Muscle of arm (tissue), 14 donors: ENCODE results near the gene SEC31A. TPM values are rescaled to one million over a fixed set of nuclear protein-coding genes. Genes with fewer than 3 reads are reported as not detected.
A peak's percentile ranks its signal among the peaks of the same experiment; 100 is the strongest.
"Not testable (repeated sequence)": the region's sequence is repeated elsewhere in the genome, so short reads cannot be mapped to it uniquely, and the experiment has no call there.

ENCODE experiments used
- DNase-seq: peaks from one replicate; pipeline ENCODE4 v3.0.0-alpha.2; 2013
- long read RNA-seq, 11 donors: transcript quantifications; one replicate each; lab custom pipeline, GENCODE V29; 2026
- polyA plus RNA-seq, 12 donors: library from polyadenylated mRNA; unstranded; fragments of 120-200 nt; gene quantifications; one replicate each; pipeline ENCODE4 v1.2.1, GENCODE V29; 2013; ENCODE audit not compliant: insufficient read length in 12 of 12

The SEC31A gene
- 100 to 1,000 TPM in 11 of 12 donors, not detected in 1; 159 to 361 (median 210) TPM for polyA plus RNA-seq
- long read RNA-seq, donor 1, transcript SEC31A-216 (2 exons, 631 nt): major isoform, 6 of 119 reads
- long read RNA-seq, donor 1, partial matches to known transcripts: 103 of 119 reads
- long read RNA-seq, donor 1, other reads (novel, unspliced or antisense): 0 of 119 reads
- long read RNA-seq, donor 2, full-length matches to known transcripts: 20 of 48 reads
- long read RNA-seq, donor 2, partial matches to known transcripts: 28 of 48 reads
- long read RNA-seq, donor 2, other reads (novel, unspliced or antisense): 0 of 48 reads
- long read RNA-seq, donor 3, full-length matches to known transcripts: 7 of 19 reads
- long read RNA-seq, donor 3, partial matches to known transcripts: 12 of 19 reads
- long read RNA-seq, donor 3, other reads (novel, unspliced or antisense): 0 of 19 reads
- long read RNA-seq, donor 4, full-length matches to known transcripts: 11 of 22 reads
- long read RNA-seq, donor 4, partial matches to known transcripts: 11 of 22 reads
- long read RNA-seq, donor 4, other reads (novel, unspliced or antisense): 0 of 22 reads
- long read RNA-seq, donor 5, full-length matches to known transcripts: 17 of 74 reads
- long read RNA-seq, donor 5, partial matches to known transcripts: 57 of 74 reads
- long read RNA-seq, donor 5, other reads (novel, unspliced or antisense): 0 of 74 reads
- long read RNA-seq, donor 6, transcript SEC31A-216 (2 exons, 631 nt): major isoform, 6 of 23 reads
- long read RNA-seq, donor 6, partial matches to known transcripts: 13 of 23 reads
- long read RNA-seq, donor 6, other reads (novel, unspliced or antisense): 0 of 23 reads
- long read RNA-seq, donor 7, full-length matches to known transcripts: 9 of 28 reads
- long read RNA-seq, donor 7, partial matches to known transcripts: 19 of 28 reads
- long read RNA-seq, donor 7, other reads (novel, unspliced or antisense): 0 of 28 reads
- long read RNA-seq, donor 8, full-length matches to known transcripts: 15 of 66 reads
- long read RNA-seq, donor 8, partial matches to known transcripts: 51 of 66 reads
- long read RNA-seq, donor 8, other reads (novel, unspliced or antisense): 0 of 66 reads
- long read RNA-seq, donor 9, partial matches to known transcripts: 29 of 36 reads
- long read RNA-seq, donor 9, other reads (novel, unspliced or antisense): 0 of 36 reads
- long read RNA-seq, donor 10, full-length matches to known transcripts: 12 of 38 reads
- long read RNA-seq, donor 10, partial matches to known transcripts: 26 of 38 reads
- long read RNA-seq, donor 10, other reads (novel, unspliced or antisense): 0 of 38 reads
- long read RNA-seq, donor 11, full-length matches to known transcripts: 24 of 47 reads
- long read RNA-seq, donor 11, partial matches to known transcripts: 23 of 47 reads
- long read RNA-seq, donor 11, other reads (novel, unspliced or antisense): 0 of 47 reads

- DNase-seq: peak; percentile 96
These were observed at the start of gene SEC31A for GRCh38 chr4:82890901-82891706. TSS of gene SEC31A (minus strand) at chr4:82891153. CDS start at chr4:82881936, 9,217 bp downstream.

DNA sequence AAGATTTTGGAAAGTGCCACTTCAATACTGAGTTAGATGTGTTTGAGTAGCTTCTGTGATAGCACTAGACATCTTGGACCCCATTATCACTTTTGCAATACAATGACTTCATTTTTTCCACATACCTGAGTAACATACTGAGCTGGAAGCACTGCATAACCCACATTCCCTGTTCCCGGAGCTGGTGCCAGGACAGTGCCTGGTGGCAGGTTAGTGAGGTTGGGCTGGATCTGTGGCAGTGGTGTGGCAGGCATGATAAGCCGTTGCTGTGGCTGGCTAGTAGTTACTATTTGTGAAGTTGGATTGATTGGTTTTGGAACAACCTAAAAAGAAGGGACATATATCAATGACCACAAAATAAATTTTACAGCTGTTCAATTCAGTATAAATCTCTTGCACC is 48.5 kb upstream of the SEC31A start:
- DNase-seq: no peak

DNA sequence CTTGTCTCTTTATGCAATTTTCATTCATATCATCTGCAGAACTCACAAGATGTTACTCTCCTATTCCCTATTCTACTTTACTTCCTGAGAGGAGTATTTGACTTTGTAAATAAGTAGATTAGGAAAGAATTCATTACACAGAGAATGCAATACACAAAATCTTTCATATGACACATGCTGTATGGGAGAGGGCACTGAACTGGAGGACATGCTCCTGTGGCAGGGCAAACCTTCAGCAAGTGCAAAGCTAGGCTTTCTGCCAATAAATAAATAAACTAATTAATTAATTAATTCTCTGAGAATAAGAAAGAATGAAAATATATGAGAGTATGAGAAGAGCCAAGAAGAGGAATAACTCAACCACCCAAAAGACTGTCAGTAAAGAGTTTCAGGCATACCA is 43.5 kb upstream of the SEC31A start:
- DNase-seq: no peak

DNA sequence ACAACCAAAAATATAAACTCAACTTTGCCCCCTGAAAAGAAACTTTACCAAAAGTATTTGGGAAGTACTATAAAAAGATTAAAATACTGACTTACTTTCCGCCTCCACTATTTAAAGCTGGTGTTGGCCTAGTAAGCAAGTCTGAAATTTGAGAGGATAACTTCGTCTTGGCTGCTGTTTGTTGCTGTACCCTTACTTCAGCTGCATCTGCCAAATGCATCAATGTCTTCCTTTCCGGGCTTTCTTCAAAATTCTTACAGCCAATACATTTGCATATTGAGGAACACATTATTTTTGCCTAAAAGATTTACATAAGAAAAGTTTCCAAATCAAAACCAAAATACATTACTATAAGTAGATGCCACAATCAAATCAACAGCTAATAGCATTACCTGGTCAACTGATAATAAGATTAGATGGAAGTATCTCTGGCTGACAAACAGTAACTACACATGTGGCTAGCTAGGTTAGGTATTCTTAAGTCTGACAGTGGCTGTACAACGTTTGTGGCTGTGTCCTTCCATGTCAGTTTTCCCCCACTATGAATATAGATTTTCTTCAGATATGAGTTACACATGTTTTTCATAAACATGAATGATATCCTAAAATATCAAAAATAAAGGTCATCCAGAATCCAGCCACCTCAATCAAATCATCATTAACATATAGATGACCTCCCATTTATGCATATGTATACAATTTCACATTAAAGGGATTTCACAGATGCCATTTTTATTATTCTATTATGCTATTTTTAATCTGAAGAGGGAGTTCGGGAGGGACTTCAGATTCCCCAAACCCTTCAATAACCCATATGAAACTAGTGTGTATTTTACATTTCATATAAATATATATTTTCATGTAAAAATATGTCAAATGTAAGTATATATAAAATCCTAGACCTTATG is 40.1 kb upstream of the SEC31A start:
- peak; percentile 25 for DNase-seq

DNA sequence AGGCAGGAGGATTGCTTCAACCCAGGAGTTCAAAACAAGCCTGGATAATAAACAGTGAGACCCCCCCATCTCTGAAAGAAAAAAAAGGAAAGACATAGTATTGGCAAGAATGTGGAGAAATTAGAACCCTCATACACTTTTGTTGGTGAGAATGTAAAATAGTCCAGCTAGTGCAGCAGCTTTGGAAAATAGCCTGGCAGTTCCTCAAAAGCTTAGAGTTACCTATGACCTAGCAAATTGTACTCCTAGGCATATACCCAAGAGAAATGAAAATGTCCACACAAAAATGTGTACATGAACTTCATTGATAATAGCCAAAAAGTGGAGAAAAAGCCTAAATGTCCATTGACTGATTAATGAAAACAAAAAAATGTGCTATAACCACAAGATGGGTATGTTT is 30.8 kb upstream of the SEC31A start:
- DNase-seq: no peak

- DNase-seq: no peak
These were observed 28.4 kb upstream of the SEC31A start for GRCh38 chr4:82919386-82919785.

DNA sequence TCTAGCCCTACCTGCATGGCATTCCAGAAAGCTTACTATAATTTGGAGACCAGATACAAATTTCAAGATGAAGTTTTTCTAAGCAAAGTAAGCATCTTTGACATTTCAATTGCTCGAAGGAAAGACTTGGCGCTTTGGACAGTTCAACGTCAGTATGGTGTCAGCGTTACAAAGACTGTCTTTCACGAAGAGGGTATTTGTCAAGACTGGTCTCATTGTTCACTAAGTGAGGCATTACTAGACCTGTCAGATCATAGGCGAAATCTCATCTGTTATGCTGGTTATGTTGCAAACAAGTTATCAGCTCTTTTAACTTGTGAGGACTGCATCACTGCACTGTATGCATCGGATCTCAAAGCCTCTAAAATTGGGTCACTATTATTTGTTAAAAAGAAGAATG is 27.1 kb upstream of the SEC31A start:
- DNase-seq: no peak

- DNase-seq: not testable (repeated sequence)
These were observed 23.0 kb upstream of the SEC31A start for GRCh38 chr4:82913968-82914367.

GRCh38 chr4:82913305-82913704 is 22.4 kb upstream of the SEC31A start:
- DNase-seq: no peak

DNA sequence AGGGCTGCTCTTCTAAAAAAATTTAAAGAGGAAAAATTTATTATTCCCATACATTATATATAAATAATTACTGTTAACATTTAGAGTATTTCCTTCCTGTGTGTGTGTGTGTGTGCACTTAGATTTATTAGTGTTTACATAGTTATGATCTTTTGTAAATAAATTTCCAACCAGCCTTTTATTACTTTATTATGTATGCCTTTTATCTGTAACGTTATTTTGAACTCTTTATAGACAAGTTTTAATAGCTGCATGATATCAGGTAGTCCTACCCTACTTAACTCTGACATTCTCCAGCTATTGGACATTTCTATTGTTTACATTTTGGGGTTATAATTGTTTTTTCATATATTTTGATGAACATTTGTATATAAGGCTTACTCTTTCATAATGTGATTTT is 18.4 kb upstream of the SEC31A start:
- no peak for DNase-seq

DNA sequence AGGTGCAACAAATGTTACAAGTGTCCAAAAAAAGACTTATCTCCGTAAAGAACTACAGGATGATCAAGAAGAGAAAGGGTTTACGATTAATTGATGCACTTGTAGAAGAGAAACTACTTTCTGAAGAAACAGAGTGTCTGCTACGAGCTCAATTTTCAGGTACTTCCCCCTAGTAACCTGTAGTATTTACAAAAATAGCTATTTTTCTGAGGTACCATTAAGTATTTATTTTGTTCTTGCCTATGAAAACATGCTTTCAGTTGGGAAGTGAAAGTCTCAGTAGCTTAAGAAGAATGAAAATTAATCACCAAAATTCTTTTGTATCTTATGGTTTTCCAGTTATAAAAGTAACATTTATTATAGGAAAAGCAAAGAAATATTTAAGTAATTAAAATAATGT is 15.5 kb upstream of the SEC31A start:
- DNase-seq: no peak

DNA sequence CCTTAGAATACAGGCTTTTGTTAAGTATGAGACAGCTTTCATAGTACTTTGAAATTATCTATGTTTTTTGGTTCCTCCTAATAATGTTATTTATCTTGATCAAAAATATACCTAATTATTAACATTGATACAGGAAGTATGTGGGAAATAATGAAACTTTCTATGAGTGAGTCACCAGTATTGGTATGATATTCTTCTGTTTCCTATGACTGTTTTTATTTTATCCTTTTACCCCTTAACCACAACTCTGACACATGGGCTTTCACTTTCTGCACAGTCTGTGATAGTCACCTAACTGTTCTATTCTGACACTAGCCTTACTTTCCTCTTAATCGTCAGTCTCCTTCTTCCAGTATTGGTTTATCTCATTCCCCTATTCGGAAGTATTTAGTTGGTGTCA is 14.3 kb upstream of the SEC31A start:
- DNase-seq: no peak

DNA sequence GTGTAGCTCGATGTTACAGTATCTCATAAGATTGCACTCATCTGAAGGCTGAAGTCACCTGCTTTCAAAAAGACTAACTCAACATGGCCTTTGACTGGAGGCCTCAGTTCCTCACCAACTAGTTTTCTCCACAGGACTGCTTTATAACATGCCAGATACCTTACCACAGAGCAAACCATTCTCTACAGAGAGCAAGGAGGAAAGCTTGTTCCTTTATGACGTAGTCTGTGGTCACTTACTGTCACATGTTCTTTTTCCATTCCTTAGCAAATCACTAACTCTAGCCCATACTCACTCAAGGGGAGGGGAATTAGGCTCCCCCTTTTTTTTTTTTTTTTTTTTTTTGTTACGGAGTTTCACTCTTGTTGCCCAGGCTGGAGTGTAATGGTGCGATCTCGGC is 12.8 kb upstream of the SEC31A start:
- DNase-seq: no peak

DNA sequence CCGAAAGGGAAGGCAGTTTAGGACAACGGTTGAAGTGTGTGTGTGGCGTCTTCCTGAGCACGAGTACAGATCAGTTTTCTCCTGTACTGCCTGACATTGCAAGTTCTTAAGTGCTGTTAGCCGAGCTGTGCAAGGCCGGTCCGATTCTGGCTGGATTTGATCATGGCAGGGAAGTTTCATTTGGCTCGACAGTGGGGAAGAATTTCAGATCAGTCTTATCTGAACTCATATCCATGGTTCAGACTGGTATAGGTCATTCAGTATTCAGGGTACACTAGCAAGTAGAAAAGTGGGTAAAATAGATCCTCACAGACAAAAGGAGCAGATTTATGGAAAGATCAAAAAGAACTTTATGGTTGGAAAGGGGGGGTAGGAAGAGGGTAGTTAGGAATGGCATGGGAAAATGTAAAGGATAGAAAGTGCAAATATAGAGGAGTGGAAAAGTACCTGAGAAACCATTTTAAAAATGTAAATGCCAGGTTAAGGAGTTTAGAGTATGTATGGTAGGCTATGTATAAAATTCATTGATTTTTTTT is 10.3 kb upstream of the SEC31A start:
- no peak for DNase-seq

- DNase-seq: peak; percentile 99
These were observed 9.6 kb upstream of the SEC31A start, which contains the start of gene THAP9 for GRCh38 chr4:82900411-82901182. TSS of gene THAP9 (plus strand) at chr4:82900735. CDS start at chr4:82900803, 68 bp downstream.

DNA sequence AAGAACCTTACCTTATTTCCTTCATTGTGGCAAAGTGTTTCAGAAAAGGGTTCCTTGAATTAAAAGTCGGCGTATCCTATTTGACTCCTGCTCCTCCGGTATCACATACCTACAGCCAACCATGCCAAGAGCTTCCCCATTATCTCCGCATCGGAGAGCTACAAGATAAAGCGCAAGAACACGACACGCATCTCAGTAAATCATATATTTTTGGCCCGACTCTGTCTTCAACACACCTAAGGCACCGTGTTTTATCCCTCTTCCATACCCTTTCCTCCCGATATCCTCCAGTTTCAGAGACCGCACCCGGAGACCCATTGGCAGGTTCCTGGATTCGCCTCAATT is 9.1 kb upstream of the SEC31A start:
- no peak for DNase-seq

- DNase-seq: no peak
These were observed 8.6 kb upstream of the SEC31A start for GRCh38 chr4:82899374-82900065.
